Measurements from ENCODE around the gene CPD.

GRCh38 chr17:30472238-30472890 lies 93.6 kb downstream of the CPD start:
- TF ChIP-seq POLR2A (IDR thresholded peaks at IDR 0.05) (no peak), CTCF (IDR thresholded peaks at IDR 0.05) (no peak), EP300 (IDR thresholded peaks at IDR 0.05) (no peak)

All from tibial nerve (tissue), 4 donors.